Heart left ventricle (tissue), 16 donors: ENCODE measurements around the gene TRMO. TPM values are rescaled to one million over a fixed set of nuclear protein-coding genes. Genes with fewer than 3 reads are reported as not detected.

Experiments used
- ATAC-seq, 4 donors: fragments of 200-7000 bp; cut with Tn5 transposase; one replicate each; pipeline ENCODE4 v1.9.1; 2020 to 2022; ENCODE audit warnings: moderate library complexity in 4 of 4, mild to moderate bottlenecking in 3 of 4, moderate number of reproducible peaks in 1 of 4
- DNase-seq, 5 donors: peaks; one replicate each; pipeline ENCODE4 v3.0.0-alpha.2; 2020
- H3K27ac ChIP-seq, 12 donors: fragments of 200-600 bp; sonication (generic) in 4 of 12; one replicate each; pipeline versions ENCODE4 v1.5.0 to v1.8.0; 2016 to 2022; ENCODE audit warnings: mild to moderate bottlenecking in 2 of 12
- H3K27me3 ChIP-seq, 9 donors: fragments of 200-600 bp; sonication (generic) in 2 of 9; one replicate each; pipeline versions ENCODE4 v1.5.1 to v1.8.0; 2016 to 2022; ENCODE audit warnings: mild to moderate bottlenecking in 3 of 9
- H3K36me3 ChIP-seq, 9 donors: fragments of 200-600 bp; sonication (generic) in 2 of 9; one replicate each; pipeline versions ENCODE4 v1.5.0 to v1.8.0; 2018 to 2022; ENCODE audit warnings: mild to moderate bottlenecking in 2 of 9
- H3K4me1 ChIP-seq, 12 donors: fragments of 200-600 bp; sonication (generic) in 4 of 12; one replicate each; pipeline versions ENCODE4 v1.5.0 to v1.8.0; 2016 to 2022; ENCODE audit warnings: mild to moderate bottlenecking in 3 of 12
- H3K4me3 ChIP-seq, 12 donors: fragments of 200-600 bp; sonication (generic) in 4 of 12; one replicate each; pipeline versions ENCODE4 v1.5.0 to v1.8.0; 2017 to 2022; ENCODE audit warnings: mild to moderate bottlenecking in 9 of 12, moderate library complexity in 4 of 12
- H3K9me3 ChIP-seq, 12 donors: fragments of 200-600 bp; sonication (generic) in 4 of 12; one replicate each; pipeline versions ENCODE4 v1.5.0 to v1.8.0; 2016 to 2022; ENCODE audit warnings: mild to moderate bottlenecking in 1 of 12
- CTCF ChIP-seq, 12 donors: fragments of 200-600 bp; sonication (generic) in 4 of 12; IDR thresholded peaks; one replicate each; pipeline versions ENCODE4 v1.5.0 to v1.8.0; 2018 to 2022; ENCODE audit warnings: antibody characterized with exemption in 12 of 12, mild to moderate bottlenecking in 5 of 12
- POLR2A ChIP-seq, 2 donors: fragments of 450-650 bp; IDR thresholded peaks; one replicate each; pipeline ENCODE4 v1.6.1; 2017; ENCODE audit warnings: antibody characterized with exemption in 2 of 2, mild to moderate bottlenecking in 2 of 2, moderate library complexity in 2 of 2
- WGBS, 4 donors: extraction: QIAGEN DNeasy Blood & Tissue Kit in 2 of 4; methylation state at CpG; one replicate each; pipeline versions ENCODE4 v1.1.5 to v1.1.7; 2013 to 2018; 5-methylcytosine and 5-hydroxymethylcytosine counted together
- intact Hi-C, 10 donors: fragments of 100-400 bp; cut with DNase I; formaldehyde crosslinking; loops; one replicate each; pipeline versions ENCODE4 v1.11.1 to v1.14.2; 2022
- polyA plus RNA-seq, 2 donors: library from polyadenylated mRNA; stranded (reverse); fragments of 200-250 nt; gene quantifications; one replicate each; pipeline ENCODE4 v1.2.3, GENCODE V29; 2013
- total RNA-seq, 9 donors: library from RNA; depleted of rRNA in 2 of 9; stranded (reverse); fragments of >200 nt in 2 of 9; fragmentation: NEBNext Ultra II Directional in 3 of 9; extraction: Animal tissue kit (Norgen Biotek cat#: 25700) in 3 of 9; gene quantifications; one replicate each; pipeline versions ENCODE4 v1.1.0 to v1.2.4, GENCODE V29; 2016 to 2023
- donor health status: ischemic (EF 13 %, LVEDD 7.1; RV severe dilation, severe dysfunction).
- donor health status: healthy with polysubstance abuse.
- donor health status: DM: no; HTN: yes; CAD: no.
- donor health status: DM: no; HTN: no; CAD: no.
- donor health status: ischemic (EF 25% LVEDD 6.9; RV normal size, moderate dysfunction).
- donor health status: ischemic (EF 25% LVEDD 5.7; RV mildly dilated, moderate dysfunction).
- donor health status: healthy.
- donor health status: DM: yes; HTN: yes; CAD: no.
- donor health status: ischemic (EF 35%, LVEDD 5.7; RV mildly dilated, moderate dysfunction).
- donor health status: nonischemic (EF 11% LVEDD 7.7; RV severe dilation, severe dysfunction).
- donor health status: DM: yes; HTN: yes; CAD: no.
- donor health status: PGD.
- donor health status: ischemic (EF 29% LVEDD 5.4; RV normal size, mild dysfunction).
- donor health status: nonischemic (EF 23%, LVEDD 6.1; RV moderate dilation, normal function).

The TRMO gene
- total and polyA plus RNA-seq, 11 donors, result 2.8 to 23.3 (median 8.0) TPM

- no peak for TF ChIP-seq CTCF (IDR thresholded peaks at IDR 0.05)
- TF ChIP-seq POLR2A (IDR thresholded peaks at IDR 0.05), result no peak
- no peak overlapping the region for H3K27ac ChIP-seq
- no peaks in the 10 kb centered on the region for H3K36me3 ChIP-seq
- H3K27me3 ChIP-seq, result peaks cover 0 to 28% (median 0%) of the 10 kb centered on the region in 9 donors
- no peaks in the 10 kb centered on the region for H3K9me3 ChIP-seq
- H3K4me3 ChIP-seq, result no peak overlapping the region
- 35 to 42% (median 39%) methylated on average over 1 of the region's 1 CpG for WGBS, 4 donors
- no peak for DNase-seq
- H3K4me1 ChIP-seq, result peaks cover 0 to 8% (median 0%) of the 10 kb centered on the region in 12 donors
- no peak for ATAC-seq
- intact Hi-C loops, result no loop called here
Observed at GRCh38 chr9:97966493-97966892, 44.2 kb upstream of the TRMO start.

DNA sequence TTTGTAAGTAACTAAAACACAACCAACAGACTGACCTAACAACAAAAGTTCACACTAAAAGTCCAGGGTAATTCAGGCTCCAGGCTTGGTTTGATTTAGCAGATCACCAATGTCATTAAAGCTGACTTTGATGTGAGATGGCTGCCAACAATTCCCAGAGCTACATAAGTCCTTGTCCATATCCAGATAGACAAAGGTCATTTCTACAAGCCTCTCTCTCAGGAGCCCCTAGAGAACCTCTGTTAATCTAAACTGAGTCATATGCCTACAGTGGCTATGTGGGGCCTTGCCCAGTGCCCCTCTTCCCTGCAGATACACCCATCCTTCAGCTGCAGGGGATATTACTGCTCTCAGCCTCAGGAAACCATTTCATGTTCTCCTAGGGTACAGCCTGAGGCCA lies 42.6 kb upstream of the TRMO start:
- no peaks in the 10 kb centered on the region for H3K9me3 ChIP-seq
- TF ChIP-seq POLR2A (IDR thresholded peaks at IDR 0.05) (no peak), CTCF (IDR thresholded peaks at IDR 0.05) (no peak)
- ATAC-seq (peak in 3 of 4 donors; percentile 57 to 93 (median 70)), DNase-seq (no peak)
- intact Hi-C loops, result no loop called here
- peaks cover 0 to 20% (median 0%) of the 10 kb centered on the region in 9 donors for H3K27me3 ChIP-seq
- peaks cover 0 to 8% (median 0%) of the 10 kb centered on the region in 12 donors for H3K4me1 ChIP-seq
- H3K4me3 ChIP-seq, result no peak overlapping the region
- peak overlapping the region in 2 of 12 donors; percentile 25 to 27 for H3K27ac ChIP-seq
- no peaks in the 10 kb centered on the region for H3K36me3 ChIP-seq

GRCh38 chr9:97963232-97963631 lies 40.9 kb upstream of the TRMO start:
- DNase-seq, result no peak
- peaks cover 0 to 8% (median 0%) of the 10 kb centered on the region in 12 donors for H3K4me1 ChIP-seq
- intact Hi-C loops, result no loop called here

GRCh38 chr9:97962575-97962974 lies 40.3 kb upstream of the TRMO start:
- Histone ChIP-seq H3K9me3 (no peaks in the 10 kb centered on the region), H3K4me1 (peaks cover 0 to 8% (median 0%) of the 10 kb centered on the region in 12 donors), H3K27me3 (peaks cover 0 to 20% (median 0%) of the 10 kb centered on the region in 9 donors), H3K36me3 (no peaks in the 10 kb centered on the region), H3K4me3 (no peak overlapping the region), H3K27ac (no peak overlapping the region)
- intact Hi-C loops, result no loop called here
- WGBS, 4 donors, result 82 to 91% (median 86%) methylated on average over 5 of the region's 5 CpGs
- no peak for TF ChIP-seq POLR2A (IDR thresholded peaks at IDR 0.05)
- TF ChIP-seq CTCF (IDR thresholded peaks at IDR 0.05), result no peak
- DNase-seq (no peak), ATAC-seq (no peak)

More at GRCh38 chr9:97963232-97963631, 40.9 kb upstream of the TRMO start:
- Histone ChIP-seq H3K9me3 (no peaks in the 10 kb centered on the region), H3K4me3 (no peak overlapping the region), H3K27me3 (peaks cover 0 to 20% (median 0%) of the 10 kb centered on the region in 9 donors), H3K27ac (no peak overlapping the region), H3K36me3 (no peaks in the 10 kb centered on the region)
- WGBS, 4 donors, result 72 to 86% (median 83%) methylated on average over 2 of the region's 2 CpGs
- no peak for ATAC-seq
- no peak for TF ChIP-seq POLR2A (IDR thresholded peaks at IDR 0.05)
- TF ChIP-seq CTCF (IDR thresholded peaks at IDR 0.05), result no peak
